ENCODE measurements around the gene WDR43. TPM values are rescaled to one million over a fixed set of nuclear protein-coding genes. Genes with fewer than 3 reads are reported as not detected.
A peak's percentile ranks its signal among the peaks of the same experiment; 100 is the strongest.

Gene WDR43
- total RNA-seq, 1 experiment from 2014 or later, result 112 TPM

GRCh38 chr2:28894470-28895188 lies at the start of gene WDR43 (continued):
- TF ChIP-seq SMAD3 (CRISPR knock-in tag; IDR thresholded peaks at IDR 0.05; ENCODE audit: borderline replicate concordance), result no peak
- TF ChIP-seq OVOL2 (CRISPR knock-in tag; IDR thresholded peaks at IDR 0.05; ENCODE audit: borderline replicate concordance), result no peak
- 0 out of 2 replicates have a peak, but pooled peaks have one; percentile 62 for TF ChIP-seq TEAD4 (CRISPR knock-in tag; IDR thresholded peaks at IDR 0.05)
- TF ChIP-seq MXD4 (CRISPR knock-in tag; IDR thresholded peaks at IDR 0.05; ENCODE audit: borderline replicate concordance), result no peak
- TF ChIP-seq ZNF138 (CRISPR knock-in tag; conservative IDR thresholded peaks at IDR 0.05), result no peak
- no peak for TF ChIP-seq EMX1 (CRISPR knock-in tag; IDR thresholded peaks at IDR 0.05)
- TF ChIP-seq NFYB (CRISPR knock-in tag; conservative IDR thresholded peaks at IDR 0.05; ENCODE audit: low read depth), result peak; percentile 38; the same call in 1 of the 2 replicates
- TF ChIP-seq E2F5 (CRISPR knock-in tag; IDR thresholded peaks at IDR 0.05), result 0 out of 2 replicates have a peak, but pooled peaks have one; percentile 70
- no peak for TF ChIP-seq GRHL2 (CRISPR knock-in tag; IDR thresholded peaks at IDR 0.05; ENCODE audit: insufficient replicate concordance, severe bottlenecking)
- TF ChIP-seq CBFB (CRISPR knock-in tag; IDR thresholded peaks at IDR 0.05; ENCODE audit: low read depth), result peak; percentile 61; the same call in 1 of the 2 replicates
- TF ChIP-seq ATF1 (CRISPR knock-in tag; IDR thresholded peaks at IDR 0.05), result peak; percentile 35; the same call in 1 of the 2 replicates
- peak; percentile 72 for TF ChIP-seq HMGXB4 (CRISPR knock-in tag; IDR thresholded peaks at IDR 0.05)
- no peak for TF ChIP-seq GTF2I (CRISPR knock-in tag; conservative IDR thresholded peaks at IDR 0.05)
- TF ChIP-seq ZNF121 (CRISPR knock-in tag; IDR thresholded peaks at IDR 0.05), result no peak
- no peak for TF ChIP-seq ATF2 (CRISPR knock-in tag; IDR thresholded peaks at IDR 0.05; ENCODE audit: borderline replicate concordance, low read depth)
- peak; percentile 95 for TF ChIP-seq ARID4B (CRISPR knock-in tag; IDR thresholded peaks at IDR 0.05; ENCODE audit: borderline replicate concordance)
- TF ChIP-seq NFE2L1 (CRISPR knock-in tag; IDR thresholded peaks at IDR 0.05), result peak; percentile 23
- TF ChIP-seq PRDM15 (CRISPR knock-in tag; IDR thresholded peaks at IDR 0.05), result no peak
- TF ChIP-seq ZNF263 (CRISPR knock-in tag; IDR thresholded peaks at IDR 0.05; ENCODE audit: low read depth), result no peak
- peak; percentile 81 for TF ChIP-seq CREM (CRISPR knock-in tag; IDR thresholded peaks at IDR 0.05)
- TF ChIP-seq ERG (CRISPR knock-in tag; IDR thresholded peaks at IDR 0.05), result no peak
- no peak for TF ChIP-seq FOXJ3 (CRISPR knock-in tag; IDR thresholded peaks at IDR 0.05; ENCODE audit: borderline replicate concordance)
- TF ChIP-seq JAZF1 (CRISPR knock-in tag; IDR thresholded peaks at IDR 0.05), result no peak

Measured in WTC11 (cell line).